ENCODE measurements around the gene GIPC1.

The GIPC1 gene

GRCh38 chr19:14433554-14434501, 62.1 kb downstream of the GIPC1 start:
- in situ Hi-C loops (cut with HindIII; ENCODE audit: low sequenced_read_pairs), result no loop called here
- no peak for TF ChIP-seq CTCF (IDR thresholded peaks at IDR 0.05; ENCODE audit: low read depth, low read length, missing control alignments)
- H3K4me3 ChIP-seq (ENCODE audit: low read depth, low read length), result peak overlapping the region; percentile 64
- DNase-seq (ENCODE audit: low read depth), result no peak

GRCh38 chr19:14432791-14433553, 63.0 kb downstream of the GIPC1 start, which contains the start of gene PKN1:
PKN1 (plus strand) TSS chr19:14433306; CDS start chr19:14433522, 216 bp downstream.
- DNase-seq (ENCODE audit: low read depth), result no peak
- in situ Hi-C loops (cut with HindIII; ENCODE audit: low sequenced_read_pairs), result no loop called here
- no peak for TF ChIP-seq CTCF (IDR thresholded peaks at IDR 0.05; ENCODE audit: low read depth, low read length, missing control alignments)
- peak within 1 kb of the TSS; percentile 64 for H3K4me3 ChIP-seq (ENCODE audit: low read depth, low read length)

GRCh38 chr19:14430712-14431111, 65.2 kb downstream of the GIPC1 start:
- TF ChIP-seq CTCF (IDR thresholded peaks at IDR 0.05; ENCODE audit: low read depth, low read length, missing control alignments), result no peak
- in situ Hi-C loops (cut with HindIII; ENCODE audit: low sequenced_read_pairs), result no loop called here

GRCh38 chr19:14428882-14429416, 67.0 kb downstream of the GIPC1 start:
- no peak overlapping the region for H3K4me3 ChIP-seq (ENCODE audit: low read depth, low read length)

More at GRCh38 chr19:14430712-14431111, 65.2 kb downstream of the GIPC1 start:
- H3K4me3 ChIP-seq (ENCODE audit: low read depth, low read length), result no peak overlapping the region
- DNase-seq (ENCODE audit: low read depth), result no peak

More at GRCh38 chr19:14428882-14429416, 67.0 kb downstream of the GIPC1 start:
- DNase-seq (ENCODE audit: low read depth), result no peak
- no peak for TF ChIP-seq CTCF (IDR thresholded peaks at IDR 0.05; ENCODE audit: low read depth, low read length, missing control alignments)
- in situ Hi-C loops (cut with HindIII; ENCODE audit: low sequenced_read_pairs), result no loop called here
